Activated B cell treated with CpG ODN at 0.5 μM for 24 hours (primary cell): ENCODE results near the gene TIGD7. TPM values are rescaled to one million over a fixed set of nuclear protein-coding genes. Genes with fewer than 3 reads are reported as not detected.
A peak's percentile ranks its signal among the peaks of the same experiment; 100 is the strongest.

Experiments used
- ATAC-seq: fragments of 200-7000 bp; cut with Tn5 transposase; one replicate; pipeline ENCODE4 v1.10.0; 2021; ENCODE audit warnings: low read depth, mild to moderate bottlenecking, moderate library complexity
- CTCF ChIA-PET: fragments of 350-600 bp; sonication (Branson Sonifier 250); formaldehyde crosslinking; loops from one replicate; lab custom pipeline; 2021; ENCODE audit warnings: antibody characterized with exemption; lab: Charles Lee
- POLR2A ChIA-PET: fragments of 350-600 bp; sonication (Branson Sonifier 250); formaldehyde crosslinking; loops from one replicate; lab custom pipeline; 2021; ENCODE audit warnings: antibody characterized with exemption; lab: Charles Lee
- DNase-seq: peaks from one replicate; pipeline ENCODE4 v3.0.0; 2022
- H3K27ac Mint-ChIP-seq: one replicate; pipeline ENCODE4 v1.8.0; 2020; ENCODE audit warnings: mixed read lengths
- H3K27me3 Mint-ChIP-seq: one replicate; pipeline ENCODE4 v1.8.0; 2021; ENCODE audit warnings: mixed read lengths
- H3K36me3 Mint-ChIP-seq: one replicate; pipeline ENCODE4 v1.8.0; 2021; ENCODE audit warnings: low read depth, mixed read lengths
- H3K4me1 Mint-ChIP-seq: one replicate; pipeline ENCODE4 v1.8.0; 2021; ENCODE audit warnings: mixed read lengths
- H3K4me3 Mint-ChIP-seq: one replicate; pipeline ENCODE4 v1.8.0; 2020; ENCODE audit warnings: mild to moderate bottlenecking, mixed read lengths
- H3K9me3 Mint-ChIP-seq: one replicate; pipeline ENCODE4 v1.8.0; 2020; ENCODE audit warnings: mixed read lengths
- intact Hi-C: fragments of 100-400 bp; cut with micrococcal nuclease; formaldehyde crosslinking; loops from one replicate; pipeline ENCODE4 v1.15.1; 2024
- total RNA-seq: library from RNA; stranded (reverse); gene quantifications from 2 replicates; pipeline ENCODE4 v1.2.3, GENCODE V29; 2022
- TF ChIP-seq, protein P1 (sequence below): fragments of 200-600 bp; IDR thresholded peaks from one replicate; pipeline ENCODE4 v1.8.0; 2022; ENCODE audit warnings: antibody characterized with exemption, mild to moderate bottlenecking

The TIGD7 gene
- total RNA-seq, 1 donor from 2014 or later, result 11.0 TPM

DNA sequence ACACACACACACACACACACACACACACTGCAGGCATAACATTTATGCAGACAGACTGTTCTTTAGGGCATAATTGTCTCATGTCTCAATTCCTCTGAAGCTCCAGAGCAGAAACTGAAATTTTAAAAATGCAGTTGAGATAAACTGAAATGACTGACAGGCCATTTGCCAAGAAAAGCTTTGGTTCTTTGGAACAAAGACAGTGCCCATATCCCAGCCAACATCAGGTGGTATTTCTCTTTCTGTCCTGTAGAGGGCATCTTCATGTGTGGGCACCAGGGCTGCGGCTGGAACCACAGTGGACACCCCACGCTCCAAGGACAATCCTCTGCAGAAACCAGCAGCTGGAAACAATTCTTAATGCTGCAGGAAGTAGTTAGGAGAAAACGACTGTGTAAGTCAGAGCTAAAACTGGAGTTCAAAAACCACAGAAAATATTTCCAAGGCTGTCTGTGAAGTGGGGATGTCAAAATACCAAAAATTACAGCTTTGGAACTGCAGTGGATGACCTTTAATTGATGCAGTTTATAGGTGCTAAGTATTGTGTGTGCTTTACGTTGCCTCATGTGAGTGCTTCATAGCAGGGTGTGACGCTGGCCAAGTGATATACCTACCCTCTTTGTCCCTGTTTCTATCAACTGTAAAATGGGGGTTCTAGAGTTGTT is 38.2 kb downstream of the TIGD7 start:
- Mint-ChIP-seq H3K4me1 (peaks cover 27% of the 10 kb centered on the region), H3K36me3 (peaks cover 35% of the 10 kb centered on the region), H3K4me3 (no peak overlapping the region), H3K27me3 (no peaks in the 10 kb centered on the region), H3K27ac (no peak overlapping the region), H3K9me3 (no peaks in the 10 kb centered on the region)
- ATAC-seq (no peak), DNase-seq (no peak)
- CTCF ChIA-PET, result interaction anchor here (0.7 to 1.5 kb wide), 4 partner anchors 10 to 234 kb away, joined by 3 to 8 read pairs (median 4); partner anchors contain the start of genes CLUAP1 and ZNF263
- TF ChIP-seq, protein P1, sequence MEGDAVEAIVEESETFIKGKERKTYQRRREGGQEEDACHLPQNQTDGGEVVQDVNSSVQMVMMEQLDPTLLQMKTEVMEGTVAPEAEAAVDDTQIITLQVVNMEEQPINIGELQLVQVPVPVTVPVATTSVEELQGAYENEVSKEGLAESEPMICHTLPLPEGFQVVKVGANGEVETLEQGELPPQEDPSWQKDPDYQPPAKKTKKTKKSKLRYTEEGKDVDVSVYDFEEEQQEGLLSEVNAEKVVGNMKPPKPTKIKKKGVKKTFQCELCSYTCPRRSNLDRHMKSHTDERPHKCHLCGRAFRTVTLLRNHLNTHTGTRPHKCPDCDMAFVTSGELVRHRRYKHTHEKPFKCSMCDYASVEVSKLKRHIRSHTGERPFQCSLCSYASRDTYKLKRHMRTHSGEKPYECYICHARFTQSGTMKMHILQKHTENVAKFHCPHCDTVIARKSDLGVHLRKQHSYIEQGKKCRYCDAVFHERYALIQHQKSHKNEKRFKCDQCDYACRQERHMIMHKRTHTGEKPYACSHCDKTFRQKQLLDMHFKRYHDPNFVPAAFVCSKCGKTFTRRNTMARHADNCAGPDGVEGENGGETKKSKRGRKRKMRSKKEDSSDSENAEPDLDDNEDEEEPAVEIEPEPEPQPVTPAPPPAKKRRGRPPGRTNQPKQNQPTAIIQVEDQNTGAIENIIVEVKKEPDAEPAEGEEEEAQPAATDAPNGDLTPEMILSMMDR, result no peak
- intact Hi-C loops, result loop anchor here (10.0 kb wide), 1 partner anchor 112 kb away; no protein-coding TSS in a partner anchor
- POLR2A ChIA-PET, result interaction anchor here (0.7 to 4.6 kb wide), 2 partner anchors 16 to 134 kb away, joined by 3 to 82 read pairs; partner anchors contain the start of genes ZNF174, ZNF263 and ZSCAN32

DNA sequence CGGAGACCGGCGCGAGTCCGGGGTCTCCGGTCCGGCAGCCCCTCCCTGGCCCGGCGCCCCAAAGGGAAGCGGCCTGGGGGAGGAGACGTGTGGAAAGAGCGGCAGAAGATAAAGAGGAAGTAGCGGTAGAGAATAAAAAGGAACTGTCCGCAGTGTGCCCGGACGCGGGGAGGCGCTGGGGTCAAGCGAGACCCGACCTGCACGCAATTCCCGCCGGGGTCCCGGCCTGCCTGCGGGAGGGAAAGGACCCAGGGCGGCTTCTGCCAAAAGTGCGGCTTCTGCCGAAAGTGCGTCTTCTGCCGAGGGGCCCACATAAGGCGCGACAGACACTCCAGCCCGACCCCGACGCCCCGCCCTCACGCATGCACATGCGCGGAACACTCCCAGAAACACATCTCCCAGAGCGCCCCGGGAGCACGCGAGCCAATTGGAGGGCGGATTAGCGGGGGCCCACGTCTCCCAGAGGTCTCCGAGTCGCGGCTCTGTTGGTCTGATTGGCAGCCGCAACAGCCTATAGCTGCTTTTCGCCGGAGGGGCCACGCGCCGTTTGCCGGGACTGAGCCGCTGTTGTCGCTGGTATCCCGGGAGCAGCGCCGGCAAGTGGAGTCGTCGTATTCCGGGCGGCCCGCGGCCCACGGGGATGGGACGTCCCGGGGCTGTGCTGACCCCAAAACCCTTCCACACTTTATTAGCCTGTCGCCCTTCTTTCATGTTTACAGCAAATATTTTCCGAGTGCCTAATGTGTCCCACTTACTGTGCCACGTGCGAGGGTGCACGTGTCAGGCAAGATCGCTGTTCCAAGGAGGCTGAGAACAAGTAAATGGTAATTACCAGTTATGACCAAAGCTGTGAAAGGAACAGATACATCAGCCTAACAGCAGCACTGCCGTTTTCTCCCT is 40.8 kb downstream of the TIGD7 start:
- ChIA-PET CTCF (interaction anchor here (1.0 kb wide), 2 partner anchors 18 to 179 kb away, joined by 3 to 5 read pairs; partner anchors contain the start of genes NAA60 and ZNF597), POLR2A (interaction anchor here (0.6 to 4.6 kb wide), 17 partner anchors 15 to 1834 kb away, joined by 3 to 82 read pairs (median 4); partner anchors contain the start of genes FLYWCH2, ZNF174, ZNF200 and ZNF213)
- Mint-ChIP-seq H3K4me1 (peaks cover 27% of the 10 kb centered on the region), H3K4me3 (peak overlapping the region; percentile 89), H3K27me3 (no peaks in the 10 kb centered on the region), H3K27ac (peak overlapping the region; percentile 95), H3K9me3 (no peaks in the 10 kb centered on the region), H3K36me3 (peaks cover 35% of the 10 kb centered on the region)
- ATAC-seq (peak; percentile 89), DNase-seq (peak; percentile 95)
- intact Hi-C loops, result loop anchor here (1.0 to 10.0 kb wide), 6 partner anchors 19 to 236 kb away; partner anchors contain the start of genes TIGD7, ZNF200, ZNF263 and ZNF75A
- TF ChIP-seq, protein P1, result no peak

DNA sequence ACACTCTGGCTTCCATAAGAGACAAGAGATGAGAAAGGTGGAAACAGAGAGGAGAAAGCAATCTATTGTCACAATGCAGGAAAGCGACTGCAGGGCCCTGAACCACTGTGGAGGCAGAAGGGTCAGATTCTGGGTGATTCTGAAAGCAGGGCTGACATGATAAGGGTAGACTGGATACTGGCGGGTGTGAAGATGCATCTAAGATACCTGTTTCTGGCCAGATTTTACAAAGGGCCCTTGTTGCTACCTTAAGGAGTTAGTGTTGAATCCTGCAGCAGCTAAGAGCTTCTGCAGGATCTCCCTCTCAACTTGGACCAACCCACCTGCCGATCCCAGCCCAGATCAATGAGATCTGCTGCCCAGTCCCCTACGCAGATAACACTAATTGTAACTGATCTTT is 42.7 kb downstream of the TIGD7 start:
- Mint-ChIP-seq H3K4me3 (peak overlapping the region; percentile 89), H3K36me3 (peaks cover 20% of the 10 kb centered on the region), H3K9me3 (no peaks in the 10 kb centered on the region), H3K4me1 (peaks cover 27% of the 10 kb centered on the region), H3K27ac (peak overlapping the region; percentile 75), H3K27me3 (peaks cover 7% of the 10 kb centered on the region)
- ChIA-PET CTCF (interaction anchor here (1.2 kb wide), 1 partner anchor 238 kb away, joined by 3 read pairs; the partner anchor contains the start of gene CLUAP1), POLR2A (interaction anchor here (0.8 to 2.6 kb wide), 3 partner anchors 20 to 112 kb away, joined by 3 to 7 read pairs (median 7); partner anchors contain the start of gene ZNF263)
- DNase-seq (no peak), ATAC-seq (no peak)
- intact Hi-C loops, result loop anchor here (10.0 kb wide), 1 partner anchor 108 kb away; no protein-coding TSS in a partner anchor
- TF ChIP-seq, protein P1, result no peak

DNA sequence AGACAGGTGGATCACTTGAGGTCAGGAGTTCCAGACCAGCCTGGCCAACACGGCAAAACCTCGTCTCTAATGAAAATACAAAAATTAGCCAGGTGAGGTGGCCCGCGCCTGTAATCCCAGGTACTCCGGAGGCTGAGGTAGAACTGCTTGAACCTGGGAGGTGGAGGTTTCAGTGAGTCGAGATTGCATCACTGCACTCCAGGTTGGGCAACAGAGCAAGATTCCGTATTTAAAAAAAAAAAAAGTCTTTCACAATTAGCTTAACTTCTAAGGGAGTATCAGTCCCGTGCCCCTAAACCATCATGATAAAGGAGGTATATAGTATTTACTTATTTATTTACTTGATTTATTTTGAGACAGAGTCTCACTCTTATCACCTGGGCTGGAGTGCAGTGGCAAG is 45.4 kb downstream of the TIGD7 start:
- ATAC-seq (no peak), DNase-seq (no peak)
- Mint-ChIP-seq H3K4me1 (peaks cover 16% of the 10 kb centered on the region), H3K4me3 (no peak overlapping the region), H3K36me3 (peaks cover 10% of the 10 kb centered on the region), H3K27me3 (peaks cover 7% of the 10 kb centered on the region), H3K9me3 (no peaks in the 10 kb centered on the region), H3K27ac (no peak overlapping the region)
- ChIA-PET POLR2A (no interaction called here), CTCF (no interaction called here)
- TF ChIP-seq, protein P1, result no peak
- intact Hi-C loops, result loop anchor here (10.0 kb wide), 1 partner anchor 105 kb away; no protein-coding TSS in a partner anchor
